VCaP (cell line): ENCODE measurements around the gene CNTN4.

Experiments
- H3K27ac ChIP-seq: fragments of 450-650 bp; 2 replicates; pipeline ENCODE4 v1.5.1; 2017
- TF ChIP-seq, protein P1 (sequence below): fragments of 450-650 bp; conservative IDR thresholded peaks from 2 replicates; pipeline ENCODE4 v1.5.1; 2017; ENCODE audit warnings: mild to moderate bottlenecking, moderate library complexity

The CNTN4 gene

DNA sequence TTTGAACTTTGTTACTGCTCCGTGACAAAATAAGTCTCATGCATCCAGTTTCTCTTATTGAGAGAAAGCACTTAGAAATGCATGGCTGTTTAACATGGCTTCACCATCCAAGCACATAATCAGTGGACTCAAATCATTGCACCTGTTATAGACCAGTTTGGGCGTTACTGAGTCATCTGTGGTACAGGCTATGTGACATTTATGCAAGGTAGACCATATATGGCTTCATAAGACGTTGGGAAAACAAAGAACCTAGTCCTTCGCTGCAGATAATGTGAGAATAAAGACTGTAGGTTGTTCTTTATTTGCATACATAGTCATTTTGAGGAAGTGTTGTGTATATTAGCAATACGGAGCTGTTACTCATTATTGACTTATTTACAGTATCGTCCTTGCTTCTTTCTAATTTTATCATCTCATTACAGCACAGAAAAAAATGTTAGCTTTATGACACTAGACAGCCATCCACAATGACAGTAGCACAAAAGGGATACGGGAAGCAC, 636.8 kb downstream of the CNTN4 start:
- TF ChIP-seq, protein P1, sequence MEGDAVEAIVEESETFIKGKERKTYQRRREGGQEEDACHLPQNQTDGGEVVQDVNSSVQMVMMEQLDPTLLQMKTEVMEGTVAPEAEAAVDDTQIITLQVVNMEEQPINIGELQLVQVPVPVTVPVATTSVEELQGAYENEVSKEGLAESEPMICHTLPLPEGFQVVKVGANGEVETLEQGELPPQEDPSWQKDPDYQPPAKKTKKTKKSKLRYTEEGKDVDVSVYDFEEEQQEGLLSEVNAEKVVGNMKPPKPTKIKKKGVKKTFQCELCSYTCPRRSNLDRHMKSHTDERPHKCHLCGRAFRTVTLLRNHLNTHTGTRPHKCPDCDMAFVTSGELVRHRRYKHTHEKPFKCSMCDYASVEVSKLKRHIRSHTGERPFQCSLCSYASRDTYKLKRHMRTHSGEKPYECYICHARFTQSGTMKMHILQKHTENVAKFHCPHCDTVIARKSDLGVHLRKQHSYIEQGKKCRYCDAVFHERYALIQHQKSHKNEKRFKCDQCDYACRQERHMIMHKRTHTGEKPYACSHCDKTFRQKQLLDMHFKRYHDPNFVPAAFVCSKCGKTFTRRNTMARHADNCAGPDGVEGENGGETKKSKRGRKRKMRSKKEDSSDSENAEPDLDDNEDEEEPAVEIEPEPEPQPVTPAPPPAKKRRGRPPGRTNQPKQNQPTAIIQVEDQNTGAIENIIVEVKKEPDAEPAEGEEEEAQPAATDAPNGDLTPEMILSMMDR = no peak
- no peak overlapping the region for H3K27ac ChIP-seq

DNA sequence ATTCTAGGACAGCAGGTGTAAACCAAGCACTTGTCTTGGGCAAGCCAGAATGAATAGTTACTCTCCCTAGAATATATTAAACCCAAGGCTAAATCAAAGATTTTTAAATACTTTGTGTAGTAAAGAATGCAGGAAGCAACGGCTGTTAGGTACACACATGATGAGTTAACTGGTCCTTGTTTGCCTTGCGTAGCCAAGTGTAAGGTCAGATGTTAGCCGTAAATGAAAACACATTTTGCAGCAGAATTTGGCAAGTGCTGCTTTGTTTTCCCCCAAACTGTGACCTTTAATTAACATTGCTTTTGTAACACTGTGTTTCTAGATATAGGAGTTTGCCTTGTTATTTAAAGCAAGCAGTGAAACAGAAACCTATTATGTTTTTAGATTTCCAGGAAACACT, 642.9 kb downstream of the CNTN4 start:
- TF ChIP-seq, protein P1 = no peak
- H3K27ac ChIP-seq = no peak overlapping the region; the same call in 1 of the 2 replicates

DNA sequence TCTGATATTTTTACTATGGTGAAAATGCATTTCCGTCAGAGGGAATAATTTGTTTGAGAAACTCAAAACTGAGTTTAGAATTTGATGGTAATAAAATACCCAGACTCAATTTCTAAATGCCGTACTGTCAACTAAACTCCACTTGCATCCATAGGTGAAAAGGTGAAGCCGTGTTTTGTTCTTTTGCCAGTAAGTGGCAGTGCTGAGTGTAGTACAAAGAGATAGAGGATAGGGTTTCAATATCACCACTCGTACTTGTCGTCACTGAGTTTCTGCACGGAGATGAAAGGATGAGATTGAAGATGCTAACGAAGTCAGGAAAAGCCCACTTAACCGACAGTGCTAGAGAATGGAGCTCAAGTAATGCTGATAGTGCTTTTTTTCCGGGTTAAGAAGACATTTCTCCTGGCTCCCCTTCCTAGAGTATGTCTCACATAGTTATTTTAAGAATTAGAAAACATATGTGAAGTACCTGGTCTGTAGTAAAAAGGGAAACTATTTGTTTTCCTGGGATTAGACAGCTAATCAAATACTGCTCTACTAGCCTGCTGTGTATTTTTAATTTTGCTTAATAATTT, 666.4 kb downstream of the CNTN4 start:
- no peak overlapping the region for H3K27ac ChIP-seq
- TF ChIP-seq, protein P1 = peak; percentile 84

DNA sequence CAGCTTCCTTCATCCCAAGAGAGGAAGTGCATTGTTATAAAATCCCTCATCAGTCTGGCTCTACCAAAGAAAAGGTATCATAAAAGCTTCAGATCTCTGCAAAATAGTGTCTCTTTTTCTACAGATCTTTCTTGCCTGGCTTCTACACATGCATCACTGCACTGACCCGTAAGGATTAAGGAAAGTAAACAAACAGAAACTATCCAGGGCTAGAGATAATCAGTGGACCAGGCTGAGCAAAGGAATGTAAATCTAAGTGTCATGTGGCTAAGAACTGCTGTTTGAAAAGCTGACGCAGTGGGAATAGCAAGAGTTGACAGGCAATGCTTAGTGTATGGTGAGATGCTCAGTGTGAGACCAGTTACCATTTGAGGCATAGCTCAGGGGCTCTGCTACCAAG, 671.8 kb downstream of the CNTN4 start:
- TF ChIP-seq, protein P1 = no peak
- peak overlapping the region; percentile 42 for H3K27ac ChIP-seq

DNA sequence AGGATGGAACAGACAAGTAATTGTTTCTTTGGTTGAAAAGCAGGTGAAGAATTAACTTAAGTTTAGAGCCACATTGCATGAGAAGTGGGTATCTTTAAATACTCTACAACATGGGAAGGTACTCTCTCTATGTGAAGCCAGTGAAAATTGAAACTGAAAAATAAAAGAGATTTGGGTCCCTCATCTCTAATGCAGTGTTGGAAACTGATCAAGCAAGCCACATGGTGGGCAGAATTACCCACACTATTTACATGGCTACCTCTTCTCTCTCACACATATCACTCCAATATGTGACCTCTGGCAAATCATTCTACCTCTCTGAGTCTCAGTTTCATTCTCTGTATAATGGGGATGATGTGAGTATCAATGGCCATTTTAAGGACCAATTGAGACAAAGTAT, 672.5 kb downstream of the CNTN4 start:
- TF ChIP-seq, protein P1 = no peak
- H3K27ac ChIP-seq = no peak overlapping the region; the same call in 1 of the 2 replicates

DNA sequence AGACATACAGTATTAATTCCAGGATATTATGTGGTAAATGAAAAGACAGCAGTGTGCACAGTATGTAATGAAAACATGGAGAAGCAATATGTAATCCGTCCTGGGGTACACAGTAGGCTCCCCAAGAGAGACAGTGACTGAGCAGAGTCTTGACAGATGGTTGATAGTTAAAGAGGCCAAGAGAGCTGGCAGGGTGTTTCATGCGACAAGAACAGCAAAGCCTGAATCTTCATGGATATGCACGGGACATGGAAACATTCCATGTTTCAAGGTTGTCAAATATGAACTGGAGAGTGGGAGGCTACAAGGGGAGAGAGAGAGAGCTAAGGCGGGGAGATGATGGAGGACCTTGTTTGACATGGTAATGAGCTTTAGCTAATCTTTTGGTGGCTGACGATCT, 673.1 kb downstream of the CNTN4 start:
- no peak overlapping the region for H3K27ac ChIP-seq
- TF ChIP-seq, protein P1 = no peak

DNA sequence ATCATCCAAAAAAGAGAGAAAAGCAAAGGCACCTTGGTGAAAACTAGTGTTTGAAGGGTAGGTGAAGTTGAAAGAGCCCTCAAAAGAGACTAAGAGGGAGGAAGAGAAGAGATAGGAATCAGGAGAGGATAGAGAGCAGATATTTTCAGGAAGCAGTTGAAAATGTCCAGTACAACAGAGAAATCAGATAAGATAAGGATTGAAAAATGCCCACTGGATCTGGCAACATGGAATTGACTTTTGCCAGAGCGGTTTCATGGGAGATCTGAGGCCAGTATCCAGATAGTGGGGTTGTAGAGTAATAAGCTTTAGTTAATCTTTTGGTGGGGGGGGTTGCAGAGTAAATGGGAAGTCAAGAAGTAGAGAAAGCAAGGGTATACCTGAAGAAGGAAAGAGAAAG, 674.1 kb downstream of the CNTN4 start:
- TF ChIP-seq, protein P1 = no peak
- H3K27ac ChIP-seq = no peak overlapping the region
